Endometrial microvascular endothelial cells (primary cell): ENCODE results near the gene SUSD1. TPM values are rescaled to one million over a fixed set of nuclear protein-coding genes. Genes with fewer than 3 reads are reported as not detected.

ENCODE experiments used
- in situ Hi-C: cut with HindIII; loops from 2 replicates; pipeline ENCODE4 v1.10.0; 2017; ENCODE audit warnings: low sequenced_read_pairs, low pct_unique_long_range_greater_than_20kb; ENCODE audit errors: inconsistent ontology term
- total RNA-seq: library from RNA; depleted of rRNA; stranded (reverse); fragments of >200 nt; gene quantifications from one replicate; pipeline ENCODE4 v1.2.3, GENCODE V29; 2015; ENCODE audit errors: inconsistent ontology term

The SUSD1 gene
- total RNA-seq, 1 donor from 2014 or later, result 25.7 TPM

DNA sequence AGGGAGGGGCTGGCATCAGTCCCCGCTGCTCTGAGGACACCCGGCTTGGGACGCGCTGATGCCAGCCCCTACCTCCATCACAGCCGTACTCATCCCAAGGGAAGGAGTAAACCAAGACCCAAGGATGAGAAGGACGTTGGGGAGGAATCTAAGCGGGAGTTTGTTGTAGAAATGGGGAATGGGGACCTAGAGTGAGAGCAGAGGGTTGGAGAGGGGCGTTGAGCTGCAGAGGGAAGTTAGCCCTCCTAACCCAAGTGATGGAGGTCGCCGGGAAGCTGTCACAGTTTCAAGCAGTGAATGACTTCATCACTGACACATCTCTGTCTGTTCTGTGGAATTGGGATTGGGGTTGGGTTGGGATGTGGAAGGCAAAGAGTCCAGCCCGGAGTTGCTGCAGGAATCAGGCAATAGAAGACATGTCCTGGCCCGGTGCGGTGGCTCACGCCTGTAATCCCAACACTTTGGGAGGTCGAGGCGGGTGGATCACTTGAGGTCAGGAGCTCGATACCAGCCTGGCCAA is 759 bp upstream of the SUSD1 start:
- in situ Hi-C loops, result no loop called here

DNA sequence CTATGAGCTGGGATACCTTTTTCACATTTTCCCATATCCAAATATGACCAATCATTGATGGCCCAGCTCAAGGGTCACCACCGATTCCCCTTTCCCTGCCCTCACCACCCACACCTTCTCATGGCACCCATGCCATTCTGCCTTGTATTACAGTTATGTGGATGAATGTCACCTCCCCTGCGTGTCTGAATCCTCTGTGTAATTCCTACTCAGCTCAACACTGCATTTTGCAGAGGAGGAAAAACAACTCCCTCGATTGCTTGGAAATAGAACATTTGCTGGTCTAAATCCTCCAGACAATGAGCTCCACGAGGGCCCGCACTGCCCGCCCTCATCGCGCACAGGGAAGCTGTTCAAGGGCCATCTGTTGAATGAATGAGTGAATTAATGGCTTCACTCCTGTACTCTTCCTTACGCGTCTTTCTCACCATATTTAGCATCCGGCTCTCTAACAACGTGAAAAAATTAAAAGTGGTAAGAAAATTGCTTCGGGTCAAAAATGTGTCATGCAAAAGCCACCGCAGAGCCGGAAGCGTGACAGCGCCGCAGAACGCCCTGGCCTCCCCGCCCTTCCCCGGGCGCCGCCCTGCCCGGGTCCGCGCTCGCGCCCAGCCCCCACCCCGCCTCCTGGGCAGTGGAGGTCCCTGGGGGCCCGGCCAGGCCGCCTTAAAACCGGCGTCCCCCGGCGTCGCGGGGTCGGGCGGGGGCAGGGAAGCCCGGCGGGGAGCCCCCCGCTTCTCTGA is 704 bp downstream of the SUSD1 start:
- in situ Hi-C loops, result no loop called here

DNA sequence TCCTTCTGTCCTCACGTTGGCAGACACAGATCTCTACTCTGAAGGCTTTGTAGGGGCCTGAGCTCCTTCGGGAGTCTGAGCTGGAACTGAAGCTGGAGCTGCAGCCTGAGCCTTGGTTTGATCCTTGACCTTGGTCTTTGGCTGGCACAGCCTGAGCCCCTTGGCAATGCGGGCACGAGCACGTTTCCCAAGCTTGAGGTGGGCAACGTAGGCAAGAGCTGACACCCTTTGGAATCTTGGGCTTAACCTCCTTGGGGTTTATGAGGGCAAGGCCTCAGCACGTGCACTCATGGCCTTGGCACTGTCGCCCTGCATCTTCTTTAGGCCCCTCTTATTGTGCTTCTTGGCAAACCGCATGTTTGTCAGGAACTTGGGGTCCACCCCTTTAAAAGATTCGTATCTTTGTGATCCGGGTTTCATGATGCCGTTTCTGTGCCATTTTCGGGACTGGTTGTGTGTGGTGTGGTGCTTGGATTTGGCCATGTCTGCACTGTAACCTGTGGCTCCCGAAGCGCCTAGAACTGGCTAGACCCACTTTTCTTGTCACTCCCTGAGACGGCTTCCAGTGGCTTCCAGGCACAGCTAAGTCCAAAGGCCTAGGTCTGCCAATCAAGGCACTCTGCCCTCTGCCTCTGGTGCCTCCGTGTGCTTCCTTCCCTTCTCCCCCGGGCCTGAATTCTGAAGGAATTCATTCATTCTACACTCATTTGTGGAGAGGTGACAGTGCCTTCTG is 1.4 kb downstream of the SUSD1 start:
- in situ Hi-C loops, result no loop called here

DNA sequence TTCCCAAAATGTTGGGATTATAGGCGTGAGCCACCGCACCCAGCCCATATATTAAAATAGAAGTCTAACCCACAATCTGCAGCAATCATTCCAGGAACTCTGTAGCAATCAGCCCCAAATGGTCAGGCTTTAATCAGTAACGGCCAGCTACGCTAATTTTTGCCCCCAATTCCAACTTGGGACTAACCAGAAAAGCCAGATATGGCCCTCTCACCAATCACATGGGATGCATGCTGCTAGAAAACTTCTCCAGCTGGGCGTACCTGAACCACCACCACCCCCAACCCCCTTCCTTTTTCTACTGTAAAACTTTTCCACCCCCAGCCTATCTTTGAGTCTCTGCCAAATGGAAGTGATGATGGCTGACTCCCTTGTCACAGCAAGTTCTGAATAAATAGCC is 4.1 kb downstream of the SUSD1 start:
- in situ Hi-C loops, result no loop called here

DNA sequence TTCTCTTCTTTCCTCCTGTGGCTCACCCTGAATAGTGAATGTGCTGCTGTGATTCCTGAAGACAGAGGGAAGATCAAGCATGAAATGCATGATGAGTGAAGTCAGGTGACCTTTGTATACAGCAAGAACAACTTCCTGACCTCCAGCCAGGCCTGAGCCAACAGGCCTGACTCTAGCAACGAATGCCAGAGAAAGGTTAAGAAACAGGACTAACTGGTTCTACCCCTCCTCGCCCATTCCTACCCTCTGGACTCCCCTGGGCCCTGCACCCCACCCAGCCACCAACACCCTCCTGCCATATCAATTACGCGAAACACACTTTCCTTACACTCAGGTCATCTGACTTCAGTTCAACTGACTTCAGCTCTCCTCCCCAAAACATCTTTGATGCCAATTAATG is 4.9 kb downstream of the SUSD1 start:
- in situ Hi-C loops, result no loop called here

DNA sequence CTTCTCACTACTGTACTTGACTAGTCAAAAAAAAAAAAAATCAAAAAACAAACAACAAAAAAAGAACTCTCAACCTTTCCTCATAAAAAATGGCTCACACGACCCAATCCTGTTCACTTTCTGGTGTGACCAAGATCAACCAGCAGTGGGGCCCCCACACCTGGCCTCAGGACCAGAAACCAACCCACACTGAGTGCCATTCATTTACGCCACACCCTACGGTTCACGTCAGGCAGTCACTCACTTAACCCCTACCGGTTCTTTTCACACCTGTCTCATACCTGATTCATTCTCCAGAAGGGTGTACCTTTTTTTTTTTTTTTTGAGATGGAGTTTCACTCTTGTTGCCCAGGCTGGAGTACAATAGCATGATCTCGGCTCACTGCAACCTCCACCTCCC is 5.7 kb downstream of the SUSD1 start:
- in situ Hi-C loops, result no loop called here

DNA sequence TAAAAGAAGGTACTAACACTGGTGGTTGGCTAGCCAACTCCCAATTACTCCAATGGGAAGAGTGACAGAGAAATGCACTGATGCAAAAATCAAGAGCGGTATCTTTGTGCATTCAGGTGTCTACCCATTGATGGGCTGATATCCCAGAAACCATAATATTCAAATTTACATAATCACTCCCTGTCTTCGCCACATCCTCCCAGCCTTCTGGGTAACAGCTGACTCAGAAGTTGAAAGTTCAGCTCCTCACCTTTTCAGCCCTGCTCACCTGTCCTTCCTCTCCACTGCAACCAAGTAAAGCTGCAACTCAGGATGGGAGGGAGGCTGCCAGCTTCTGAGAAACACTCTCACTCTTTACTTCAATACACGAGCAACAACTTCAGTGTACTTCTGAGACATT is 6.9 kb downstream of the SUSD1 start:
- in situ Hi-C loops, result no loop called here

DNA sequence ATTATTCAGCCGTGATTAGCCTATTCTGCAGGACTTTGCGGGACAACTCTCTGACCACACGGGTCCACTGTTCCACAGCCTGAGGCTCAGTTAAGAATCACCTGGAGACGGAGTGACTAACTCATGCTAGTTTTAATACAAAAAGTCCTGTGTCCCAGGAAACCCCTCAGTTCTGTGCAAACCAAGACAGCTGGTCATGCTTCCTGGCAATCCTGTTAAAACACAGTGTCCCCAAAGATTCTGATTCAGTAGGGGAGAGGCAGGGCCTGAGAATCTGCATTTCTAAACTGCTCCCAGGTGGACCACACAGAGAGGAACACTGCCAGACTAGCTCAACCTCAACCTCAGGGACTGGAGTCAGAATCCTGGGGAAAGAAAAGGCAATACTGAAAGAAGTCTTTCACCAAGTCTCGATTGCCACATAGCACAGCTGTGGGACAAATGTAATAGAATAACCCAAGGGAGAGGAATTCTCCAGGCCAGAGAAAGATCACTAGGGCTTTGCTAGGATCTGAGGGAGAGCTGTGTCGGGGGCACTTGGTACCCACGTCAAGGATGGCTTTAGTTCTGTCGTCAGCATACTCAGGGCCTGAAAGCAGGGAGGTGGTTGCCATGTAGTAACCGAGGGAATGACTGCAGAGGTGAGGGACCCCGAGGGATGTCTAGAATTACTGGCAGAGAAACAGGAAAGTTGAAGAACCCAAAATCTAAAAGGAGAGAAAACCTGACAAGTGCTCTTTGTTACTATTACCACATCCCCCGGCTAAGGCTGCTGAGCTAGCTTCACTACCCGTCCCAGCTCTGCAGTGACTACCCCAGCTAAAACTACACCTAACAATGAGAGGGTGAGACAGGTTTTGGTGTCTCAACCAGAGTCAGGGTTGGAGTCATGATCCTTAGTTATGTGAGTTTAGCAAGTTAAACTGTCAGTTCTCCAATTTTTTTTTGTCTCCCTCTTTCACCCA is 8.6 kb downstream of the SUSD1 start:
- in situ Hi-C loops, result no loop called here

DNA sequence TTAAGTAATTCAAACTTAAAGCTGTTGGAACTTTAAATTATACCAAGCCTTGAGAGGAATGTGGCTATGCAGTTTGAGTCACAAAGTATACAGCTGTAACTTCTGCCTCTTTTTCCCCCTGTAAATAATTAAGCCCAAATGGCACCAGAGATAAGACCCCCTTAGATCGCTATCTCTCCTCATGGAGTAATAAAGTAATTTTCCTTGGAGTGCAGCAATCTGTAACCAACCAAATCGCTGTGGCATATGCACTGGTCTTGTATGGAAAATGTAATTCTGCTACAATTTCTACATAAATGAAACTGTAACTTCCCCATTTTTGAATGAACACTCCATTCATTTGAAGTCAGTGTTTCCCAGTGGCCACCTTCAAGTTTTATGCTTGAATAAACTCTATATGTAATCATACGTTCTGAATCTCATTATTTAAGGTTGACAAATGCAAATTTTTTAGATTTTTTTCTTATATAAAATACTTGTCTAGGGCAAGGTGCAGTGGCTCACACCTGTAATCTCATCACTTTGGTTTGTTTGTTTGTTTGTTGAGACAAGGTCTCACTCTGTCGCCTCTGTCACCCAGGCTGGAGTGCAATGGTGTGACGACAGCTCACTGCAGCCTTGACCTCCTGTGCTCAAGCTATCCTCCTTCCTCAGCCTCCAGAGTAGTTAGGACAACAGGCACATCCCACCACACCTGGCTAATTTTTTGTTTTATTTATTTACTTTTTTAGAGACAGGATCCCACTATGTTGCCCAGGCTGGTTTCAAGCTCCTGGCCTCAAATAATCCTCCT is 12.3 kb downstream of the SUSD1 start:
- in situ Hi-C loops, result no loop called here

DNA sequence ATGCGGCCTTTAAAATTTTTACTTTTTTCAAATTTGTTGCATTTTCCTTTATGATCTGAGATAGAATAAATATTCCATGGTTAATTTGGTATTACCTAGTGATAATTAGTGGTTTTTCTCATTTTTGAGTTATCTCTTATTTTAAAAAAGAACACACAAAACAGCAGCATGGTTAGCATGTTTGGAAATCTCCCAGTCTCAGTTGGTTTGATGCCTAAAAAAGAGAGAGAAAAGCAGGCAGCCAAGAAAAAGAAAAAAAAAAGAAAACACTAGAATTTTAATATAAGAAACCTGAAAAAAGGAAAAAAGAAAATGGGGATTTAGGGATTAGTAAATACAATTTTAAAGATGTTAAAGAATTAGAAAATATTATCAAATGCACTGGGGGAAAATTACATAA is 15.3 kb downstream of the SUSD1 start:
- in situ Hi-C loops, result no loop called here

DNA sequence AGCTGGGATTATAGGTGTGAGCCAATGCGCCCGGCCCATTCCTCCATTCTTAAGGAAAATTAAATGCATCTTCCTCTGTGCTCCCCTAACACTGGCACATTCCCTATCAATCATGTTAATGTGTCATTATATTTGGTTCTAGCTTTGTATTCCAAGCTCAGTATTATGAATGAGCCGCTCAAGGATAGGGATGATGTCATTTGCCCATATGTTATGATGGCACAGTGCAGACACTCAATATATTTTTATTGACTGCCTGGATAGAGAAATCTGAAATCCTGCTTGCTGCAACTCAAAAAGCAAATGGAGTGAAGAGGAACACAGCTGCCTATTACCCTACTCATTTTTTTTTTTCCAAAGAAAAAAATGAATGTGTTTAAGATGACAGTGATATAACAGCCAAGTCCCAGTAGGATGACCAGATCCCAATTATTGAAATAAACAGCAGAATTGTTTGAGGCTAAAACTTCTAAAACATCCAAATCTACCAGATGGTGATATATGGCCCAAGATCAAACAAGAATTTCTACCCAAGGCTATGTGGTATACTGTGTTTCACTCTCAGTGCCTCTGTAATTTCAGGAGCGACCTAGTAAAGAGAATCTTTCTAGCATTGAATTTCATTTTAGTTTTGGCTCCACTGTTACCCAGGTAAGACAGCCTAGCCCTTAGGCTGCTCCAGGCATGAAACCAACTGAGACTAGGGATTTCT is 16.3 kb downstream of the SUSD1 start:
- in situ Hi-C loops, result no loop called here

DNA sequence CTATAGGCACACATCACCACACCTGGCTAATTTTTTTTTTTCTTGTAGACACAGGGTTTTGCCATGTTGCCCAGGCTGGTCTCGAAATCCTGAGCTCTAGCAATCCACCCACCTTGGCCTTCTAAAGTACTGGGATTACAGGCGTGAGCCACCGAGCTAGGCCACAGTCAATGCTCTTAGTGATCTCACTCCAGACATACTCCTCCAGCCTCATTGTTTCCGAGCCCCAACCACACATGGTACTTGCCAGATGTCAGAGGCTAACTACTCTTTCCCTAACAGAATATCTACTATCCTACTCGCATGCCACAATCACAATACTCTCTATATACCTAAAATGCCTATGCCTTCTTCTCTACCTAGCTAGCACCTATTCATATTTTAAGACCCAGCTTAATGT is 17.1 kb downstream of the SUSD1 start:
- in situ Hi-C loops, result no loop called here

DNA sequence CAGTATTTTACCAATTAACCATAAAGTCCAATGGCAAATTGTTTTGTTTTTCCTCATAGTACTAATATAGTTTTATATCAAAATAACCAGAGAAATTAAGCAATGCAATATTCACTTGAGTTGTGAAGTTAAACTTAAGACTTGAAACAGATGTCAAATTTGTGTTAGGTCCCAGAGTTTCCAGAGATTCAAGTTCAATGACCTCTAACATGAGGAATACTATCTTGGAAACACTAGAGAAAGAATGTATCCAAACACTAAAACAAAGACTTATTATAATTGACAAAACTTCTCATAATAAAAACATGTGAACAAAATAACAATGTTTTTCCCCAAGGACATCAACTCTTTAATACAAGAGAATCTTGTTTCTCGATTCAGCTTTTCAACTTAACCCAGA is 18.0 kb downstream of the SUSD1 start:
- in situ Hi-C loops, result no loop called here

DNA sequence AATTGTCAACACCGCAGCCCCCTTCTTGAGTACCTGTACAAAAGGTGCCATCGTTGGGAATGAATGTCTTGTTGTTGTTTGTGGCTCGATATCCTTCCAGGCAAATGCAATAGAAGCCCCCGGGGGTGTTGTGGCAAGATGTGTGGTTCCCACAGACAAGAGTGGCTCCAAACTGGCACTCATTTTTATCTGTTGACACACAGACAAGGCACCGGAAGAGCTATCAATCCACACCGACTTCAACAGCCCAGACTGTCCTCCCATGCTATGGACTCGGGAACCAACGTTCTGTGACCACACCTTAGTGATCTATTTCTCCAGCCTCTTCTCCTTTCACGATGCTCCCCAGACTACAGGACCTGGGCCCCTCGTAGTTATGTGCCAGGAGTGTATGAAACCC is 25.9 kb downstream of the SUSD1 start:
- in situ Hi-C loops, result no loop called here

DNA sequence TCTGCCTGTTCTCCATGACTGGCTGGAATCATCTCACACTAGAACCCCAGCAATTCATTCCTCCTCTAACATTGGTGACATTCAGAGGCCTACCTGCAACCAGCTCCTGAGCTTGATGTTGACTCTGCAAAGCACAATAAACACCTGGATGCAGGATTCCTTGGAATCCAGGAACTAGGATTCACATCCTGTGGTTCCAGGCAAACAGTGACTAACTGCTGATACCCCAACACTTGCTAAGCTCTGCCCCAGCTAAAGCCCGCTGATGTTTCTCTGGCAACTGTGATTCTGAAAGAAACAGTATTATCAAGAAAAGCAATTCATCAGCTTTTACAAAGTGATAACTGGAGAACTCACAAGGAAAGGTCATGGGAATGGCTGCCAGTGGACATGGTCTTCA is 29.2 kb downstream of the SUSD1 start:
- in situ Hi-C loops, result no loop called here

DNA sequence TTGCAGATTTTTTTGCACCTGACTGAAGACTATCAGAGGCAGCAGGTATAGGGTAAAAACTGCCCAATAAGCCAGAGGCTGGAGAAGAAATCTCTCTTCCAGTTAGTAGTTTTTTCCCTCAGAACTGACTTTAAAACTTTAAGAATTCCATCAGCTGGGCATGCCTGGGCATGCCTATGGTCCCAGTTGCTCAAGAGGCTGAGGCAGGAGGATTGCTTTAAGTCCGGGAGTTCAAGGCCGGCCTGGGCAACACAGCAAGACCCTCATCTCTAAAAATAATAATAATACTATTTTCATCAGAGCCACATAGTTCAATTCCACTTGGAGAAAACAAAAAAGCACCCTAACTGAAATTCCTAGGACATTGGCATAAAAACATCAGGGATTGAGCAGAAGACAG is 30.3 kb downstream of the SUSD1 start:
- in situ Hi-C loops, result no loop called here

DNA sequence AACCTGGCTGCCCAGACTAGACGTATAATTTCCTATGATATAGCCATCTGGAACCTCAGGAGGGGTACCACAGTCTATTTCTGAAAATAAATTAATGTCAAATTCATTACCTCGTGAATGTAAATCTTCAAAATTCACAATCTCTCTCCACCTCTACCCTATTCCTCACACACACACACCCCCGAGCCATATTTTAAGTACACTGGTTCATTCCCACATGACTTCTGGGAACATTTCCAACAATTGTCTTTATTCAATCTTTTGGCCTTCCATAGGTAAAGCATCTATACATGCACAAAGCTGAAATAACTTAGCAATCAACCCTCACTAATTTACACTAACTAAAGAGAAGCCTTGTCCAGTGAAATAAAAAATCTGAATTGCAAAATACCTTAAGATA is 32.7 kb downstream of the SUSD1 start:
- in situ Hi-C loops, result no loop called here

DNA sequence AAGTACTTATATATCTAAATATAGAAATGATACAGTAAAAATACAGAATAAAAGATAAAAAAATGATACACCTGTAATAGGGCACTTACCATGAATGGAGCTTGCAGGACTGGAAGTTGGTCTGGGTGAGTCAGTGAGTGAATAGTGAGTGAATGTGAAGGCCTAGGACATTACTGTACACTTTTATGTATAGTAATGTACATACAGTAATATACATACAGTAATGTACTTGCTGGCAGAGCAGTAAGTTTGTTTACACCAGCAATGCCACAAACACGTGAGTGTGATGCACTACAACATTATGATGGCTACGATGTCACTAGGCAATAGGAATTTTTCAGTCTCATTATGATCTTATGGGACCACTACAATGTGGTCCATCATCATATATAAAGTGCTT is 34.2 kb downstream of the SUSD1 start:
- in situ Hi-C loops, result no loop called here
